GM18951 (cell line): Measurements from ENCODE around the gene CNTROB.
A peak's percentile ranks its signal among the peaks of the same experiment; 100 is the strongest.

ENCODE experiments used
- POLR2A ChIP-seq: IDR thresholded peaks from 4 replicates; pipeline ENCODE4 v1.6.1; 2011; ENCODE audit warnings: mild to moderate bottlenecking; ENCODE audit not compliant: insufficient read length, insufficient read depth; ENCODE audit errors: extremely low read depth
- in situ Hi-C: fragments of 300-500 bp; cut with MboI; formaldehyde crosslinking; loops from one replicate; pipeline ENCODE4 v1.12.0; 2022; ENCODE audit warnings: low sequenced_read_pairs, mixed read lengths, inconsistent platforms; ENCODE audit not compliant: unreplicated experiment

CNTROB gene

GRCh38 chr17:7915611-7916384, 16.2 kb upstream of the CNTROB start, which contains the start of gene RNF227:
TSS of gene RNF227 (minus strand) at chr17:7916289. CDS start at chr17:7916195, 94 bp downstream.
- TF ChIP-seq POLR2A = peak; percentile 69
- in situ Hi-C loops = no loop called here

DNA sequence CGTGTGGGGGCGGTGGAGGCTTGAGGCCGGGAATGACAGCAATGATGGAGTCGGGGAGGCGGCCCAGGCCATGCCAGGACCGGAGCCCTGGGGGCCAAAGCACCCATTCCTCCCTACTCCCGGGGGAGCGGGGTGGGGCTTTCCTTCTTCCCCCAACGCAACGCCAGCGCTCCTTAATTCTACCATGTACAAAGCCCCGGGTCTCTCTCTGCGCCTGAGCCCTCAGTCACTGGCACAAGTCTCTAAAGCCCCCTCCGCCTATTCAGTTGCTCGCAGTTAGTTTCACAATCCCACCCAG, 15.7 kb upstream of the CNTROB start:
- no peak for TF ChIP-seq POLR2A
- in situ Hi-C loops = no loop called here

- in situ Hi-C loops = no loop called here
These were observed 15.2 kb upstream of the CNTROB start for GRCh38 chr17:7916808-7917207.

DNA sequence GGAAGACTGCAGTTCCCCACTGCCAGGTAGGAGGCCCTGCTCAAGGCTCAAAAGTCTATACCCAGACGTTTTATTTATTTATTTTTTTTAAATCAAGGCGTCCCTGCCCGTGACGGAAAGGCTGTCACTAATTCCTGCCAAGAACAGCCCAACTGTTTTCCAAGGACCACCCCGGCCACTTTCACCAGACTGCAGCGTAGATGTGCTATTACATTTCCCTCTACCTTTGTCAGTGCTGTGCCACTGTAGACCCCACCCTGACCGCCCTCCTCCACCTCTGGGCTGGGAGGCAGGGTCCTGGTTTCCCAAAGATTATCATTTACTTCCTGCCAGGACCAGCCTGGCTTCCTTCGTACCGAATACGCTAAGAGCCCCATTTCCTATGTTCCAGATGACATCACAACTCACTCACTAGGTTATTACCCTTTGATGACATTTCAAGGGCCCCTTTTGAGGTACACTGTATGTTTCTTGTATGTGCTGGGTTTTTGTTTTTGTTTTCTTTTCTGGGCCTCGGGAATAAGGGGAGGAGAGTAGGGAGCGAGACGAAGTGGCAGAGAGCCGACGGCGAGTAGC, 9.6 kb upstream of the CNTROB start:
- TF ChIP-seq POLR2A = no peak
- in situ Hi-C loops = no loop called here

More at GRCh38 chr17:7916808-7917207, 15.2 kb upstream of the CNTROB start:
- TF ChIP-seq POLR2A = no peak

DNA sequence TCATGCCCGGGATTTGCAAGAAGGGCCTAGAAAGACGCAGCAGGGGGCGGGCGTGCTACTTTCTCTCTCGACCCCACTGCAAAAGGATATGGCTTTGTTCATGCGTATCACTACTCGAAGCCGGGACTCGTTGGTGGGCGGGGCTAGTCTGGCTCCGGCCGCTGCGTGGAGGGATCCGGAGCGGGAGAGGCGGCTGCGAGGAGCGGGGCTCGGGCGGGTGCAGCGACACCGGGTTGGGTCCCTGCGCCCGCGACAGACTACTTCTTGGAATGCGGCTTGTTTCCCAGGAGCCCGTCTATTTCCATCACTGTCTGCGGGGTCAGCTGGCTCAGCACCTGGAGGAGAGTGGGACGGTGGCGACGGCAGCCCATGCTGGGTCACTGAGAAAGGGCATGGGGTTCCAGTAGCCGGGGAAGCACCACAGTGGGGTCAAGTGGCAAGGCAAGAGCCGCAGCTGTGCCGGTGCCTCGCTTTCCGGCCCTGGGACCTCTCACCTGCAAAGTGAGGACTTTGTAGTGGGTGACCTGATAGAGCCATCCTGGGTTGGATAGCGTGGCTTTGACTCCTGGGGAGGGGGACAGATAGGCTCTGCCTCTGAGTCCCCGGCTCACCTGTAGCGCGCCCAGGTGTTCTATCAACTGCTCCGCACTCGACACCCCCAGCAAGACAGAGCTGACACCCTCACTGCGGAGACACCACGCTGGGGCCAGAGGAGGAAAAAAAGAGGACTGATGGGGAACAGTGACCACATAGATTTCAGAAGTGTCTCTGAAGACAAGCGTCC, 9.0 kb upstream of the CNTROB start:
- TF ChIP-seq POLR2A = peak; percentile 50

GRCh38 chr17:7927596-7927995, 4.4 kb upstream of the CNTROB start:
- TF ChIP-seq POLR2A = no peak
- in situ Hi-C loops = no loop called here

More for the DNA sequence above, 9.0 kb upstream of the CNTROB start:
- in situ Hi-C loops = no loop called here

GRCh38 chr17:7929158-7930023, 2.6 kb upstream of the CNTROB start, which contains the start of gene KCNAB3:
TSS of gene KCNAB3 (minus strand) at chr17:7929856. CDS start at chr17:7929435, 421 bp downstream.
- in situ Hi-C loops = no loop called here

GRCh38 chr17:7930841-7931631, 970 bp upstream of the CNTROB start:
- TF ChIP-seq POLR2A = no peak
- in situ Hi-C loops = no loop called here

More at GRCh38 chr17:7929158-7930023, 2.6 kb upstream of the CNTROB start, which contains the start of gene KCNAB3:
- TF ChIP-seq POLR2A = no peak

DNA sequence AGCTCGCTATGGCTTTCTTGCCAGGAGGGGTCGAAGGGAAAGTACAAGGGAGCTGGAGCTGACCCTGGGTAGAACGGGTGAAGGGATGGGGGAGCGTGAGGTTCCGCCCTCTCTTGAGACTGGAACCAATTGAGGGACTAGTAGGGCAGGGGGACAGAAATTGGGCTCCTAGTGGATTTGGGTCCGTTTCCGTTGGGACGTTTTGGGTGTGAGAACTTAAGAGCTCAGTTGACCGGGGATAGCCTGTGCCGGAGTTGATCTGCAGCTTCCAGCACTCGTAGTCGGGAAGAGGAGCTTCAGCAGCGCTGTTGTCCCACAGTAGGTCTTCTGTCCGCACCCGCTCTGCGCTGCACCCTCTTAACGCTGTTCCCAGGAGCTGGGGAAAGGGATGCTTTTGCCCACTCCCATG, 481 bp downstream of the CNTROB start:
- in situ Hi-C loops = no loop called here

GRCh38 chr17:7932949-7933348, 943 bp downstream of the CNTROB start:
- in situ Hi-C loops = no loop called here
- no peak for TF ChIP-seq POLR2A

More for the DNA sequence above, 481 bp downstream of the CNTROB start:
- TF ChIP-seq POLR2A = no peak

GRCh38 chr17:7935859-7936258, 3.9 kb downstream of the CNTROB start:
- in situ Hi-C loops = no loop called here
- no peak for TF ChIP-seq POLR2A

DNA sequence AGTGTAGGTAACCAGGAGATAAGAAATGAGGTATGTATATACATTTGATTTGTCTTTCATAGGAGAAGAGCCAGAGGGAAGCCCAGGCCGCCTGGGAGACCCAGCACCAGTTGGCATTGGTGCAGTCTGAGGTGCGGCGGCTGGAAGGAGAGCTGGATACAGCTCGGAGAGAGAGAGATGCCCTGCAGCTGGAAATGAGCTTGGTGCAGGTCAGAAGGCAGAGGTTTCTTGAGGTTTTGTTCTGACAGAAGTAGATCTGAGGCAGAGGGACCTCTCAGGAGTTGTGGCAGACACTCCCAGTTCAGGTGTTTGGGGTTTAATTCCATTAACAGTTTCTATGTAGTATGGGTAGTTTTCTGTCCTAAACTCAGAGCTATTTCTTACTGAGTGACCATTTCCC, 8.0 kb downstream of the CNTROB start:
- in situ Hi-C loops = no loop called here
- TF ChIP-seq POLR2A = no peak
